HepG2 (cell line): ENCODE data around the gene KRTAP1-1.

Experiments
- ARHGAP35 ChIP-seq: sonication (generic); formaldehyde crosslinking; IDR thresholded peaks from 2 replicates; pipeline ENCODE4 v1.9.0; 2022; ENCODE audit warnings: mild to moderate bottlenecking, inconsistent platforms, moderate library complexity, missing genetic modification reagents, borderline replicate concordance
- CHD2 ChIP-seq: IDR thresholded peaks from 2 replicates; pipeline ENCODE4 v1.6.1; 2011; ENCODE audit warnings: low read depth, low read length, improper control_type of control experiment
- GTF2F1 ChIP-seq: fragments of 150-350 bp; IDR thresholded peaks from 2 replicates; pipeline ENCODE4 v1.6.1; 2014; ENCODE audit warnings: low read length
- PAX8 ChIP-seq: sonication (generic); formaldehyde crosslinking; IDR thresholded peaks from 2 replicates; pipeline ENCODE4 v1.8.0; 2022; ENCODE audit warnings: mild to moderate bottlenecking, missing genetic modification reagents, borderline replicate concordance
- RXRA ChIP-seq: sonication (generic); formaldehyde crosslinking; IDR thresholded peaks from 2 replicates; pipeline ENCODE4 v1.5.1; 2020; ENCODE audit warnings: missing genetic modification reagents
- TEAD3 ChIP-seq: optimal IDR thresholded peaks from 2 replicates; pipeline ENCODE3; 2016; ENCODE audit warnings: borderline replicate concordance
- ZNF121 ChIP-seq: sonication (generic); formaldehyde crosslinking; IDR thresholded peaks from 2 replicates; pipeline ENCODE4 v1.5.0; 2020; ENCODE audit warnings: mild to moderate bottlenecking, missing genetic modification reagents
- ZNF343 ChIP-seq: sonication (generic); formaldehyde crosslinking; IDR thresholded peaks from 2 replicates; pipeline ENCODE4 v1.4.0; 2020; ENCODE audit warnings: mild to moderate bottlenecking, missing genetic modification reagents
- ZNF792 ChIP-seq: IDR thresholded peaks from 2 replicates; pipeline ENCODE4 v1.6.1; 2016

GRCh38 chr17:41018541-41018940 is 22.7 kb downstream of the KRTAP1-1 start:
- TF ChIP-seq ZNF121 (CRISPR knock-in tag): no peak
- no peak for TF ChIP-seq ZNF343 (CRISPR knock-in tag)
- no peak for TF ChIP-seq ZNF792 (CRISPR knock-in tag)
- TF ChIP-seq ARHGAP35: no peak
- no peak for TF ChIP-seq GTF2F1
- TF ChIP-seq PAX8 (CRISPR knock-in tag): no peak
- no peak for TF ChIP-seq CHD2
- TF ChIP-seq TEAD3 (CRISPR knock-in tag): no peak
- no peak for TF ChIP-seq RXRA
